Testis (tissue), 2 donors: ENCODE data around the gene DCST2.

ENCODE experiments used
- POLR2A ChIP-seq: fragments of 450-650 bp; IDR thresholded peaks from one replicate; pipeline ENCODE4 v1.6.1; 2017; ENCODE audit warnings: antibody characterized with exemption, mild to moderate bottlenecking, moderate library complexity
- TF ChIP-seq, protein P1 (sequence below), 3 experiments: fragments of 450-650 bp in 2 of 3; fragments of 200-600 bp in 1 of 3; sonication (generic) in 1 of 3; IDR thresholded peaks; one replicate each; pipeline ENCODE4 v1.5.1; 2016 to 2019; ENCODE audit warnings: antibody characterized with exemption in 3 of 3, mild to moderate bottlenecking in 2 of 3, moderate library complexity in 1 of 3

DNA sequence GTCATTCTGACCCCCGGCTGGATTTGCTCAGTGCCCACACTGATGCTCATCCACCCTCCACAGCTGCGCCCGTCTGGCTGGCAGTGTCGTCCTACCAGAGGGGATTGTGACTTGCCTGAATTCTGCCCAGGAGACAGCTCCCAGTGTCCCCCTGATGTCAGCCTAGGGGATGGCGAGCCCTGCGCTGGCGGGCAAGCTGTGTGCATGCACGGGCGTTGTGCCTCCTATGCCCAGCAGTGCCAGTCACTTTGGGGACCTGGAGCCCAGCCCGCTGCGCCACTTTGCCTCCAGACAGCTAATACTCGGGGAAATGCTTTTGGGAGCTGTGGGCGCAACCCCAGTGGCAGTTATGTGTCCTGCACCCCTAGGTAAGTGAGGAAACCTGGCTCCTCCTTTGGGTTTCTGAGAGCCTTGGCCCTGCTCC lies 24.2 kb upstream of the DCST2 start:
- TF ChIP-seq, protein P1, sequence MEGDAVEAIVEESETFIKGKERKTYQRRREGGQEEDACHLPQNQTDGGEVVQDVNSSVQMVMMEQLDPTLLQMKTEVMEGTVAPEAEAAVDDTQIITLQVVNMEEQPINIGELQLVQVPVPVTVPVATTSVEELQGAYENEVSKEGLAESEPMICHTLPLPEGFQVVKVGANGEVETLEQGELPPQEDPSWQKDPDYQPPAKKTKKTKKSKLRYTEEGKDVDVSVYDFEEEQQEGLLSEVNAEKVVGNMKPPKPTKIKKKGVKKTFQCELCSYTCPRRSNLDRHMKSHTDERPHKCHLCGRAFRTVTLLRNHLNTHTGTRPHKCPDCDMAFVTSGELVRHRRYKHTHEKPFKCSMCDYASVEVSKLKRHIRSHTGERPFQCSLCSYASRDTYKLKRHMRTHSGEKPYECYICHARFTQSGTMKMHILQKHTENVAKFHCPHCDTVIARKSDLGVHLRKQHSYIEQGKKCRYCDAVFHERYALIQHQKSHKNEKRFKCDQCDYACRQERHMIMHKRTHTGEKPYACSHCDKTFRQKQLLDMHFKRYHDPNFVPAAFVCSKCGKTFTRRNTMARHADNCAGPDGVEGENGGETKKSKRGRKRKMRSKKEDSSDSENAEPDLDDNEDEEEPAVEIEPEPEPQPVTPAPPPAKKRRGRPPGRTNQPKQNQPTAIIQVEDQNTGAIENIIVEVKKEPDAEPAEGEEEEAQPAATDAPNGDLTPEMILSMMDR (IDR thresholded peaks at IDR 0.05) = no peak
- no peak for TF ChIP-seq POLR2A
